Activated naive CD8-positive, alpha-beta T cell treated with anti-CD3 and anti-CD28 coated beads for 36 hours (primary cell): ENCODE data around the gene ZFR2. TPM values are rescaled to one million over a fixed set of nuclear protein-coding genes. Genes with fewer than 3 reads are reported as not detected.

Experiments used
- DNase-seq: peaks from one replicate; pipeline ENCODE4 v3.0.0; 2021
- H3K27ac Mint-ChIP-seq: one replicate; pipeline ENCODE4 v1.8.0; 2022; ENCODE audit warnings: mild to moderate bottlenecking, moderate library complexity, mixed read lengths
- H3K27me3 Mint-ChIP-seq: one replicate; pipeline ENCODE4 v1.8.0; 2022; ENCODE audit warnings: mild to moderate bottlenecking, mixed read lengths
- H3K36me3 Mint-ChIP-seq: one replicate; pipeline ENCODE4 v1.8.0; 2021; ENCODE audit warnings: mild to moderate bottlenecking, mixed read lengths
- H3K4me1 Mint-ChIP-seq: one replicate; pipeline ENCODE4 v1.8.0; 2021; ENCODE audit warnings: mixed read lengths
- H3K4me3 Mint-ChIP-seq: one replicate; pipeline ENCODE4 v1.8.0; 2022; ENCODE audit warnings: mild to moderate bottlenecking, moderate library complexity, mixed read lengths
- H3K9me3 Mint-ChIP-seq: one replicate; pipeline ENCODE4 v1.8.0; 2022; ENCODE audit warnings: mixed read lengths
- total RNA-seq, 2 experiments: library from RNA; stranded (reverse); gene quantifications; one replicate each; pipeline ENCODE4 v1.2.3, GENCODE V29; 2021

Gene ZFR2
- total RNA-seq, 2 experiments from 2014 or later, result 0.54 to 0.84 TPM

DNA sequence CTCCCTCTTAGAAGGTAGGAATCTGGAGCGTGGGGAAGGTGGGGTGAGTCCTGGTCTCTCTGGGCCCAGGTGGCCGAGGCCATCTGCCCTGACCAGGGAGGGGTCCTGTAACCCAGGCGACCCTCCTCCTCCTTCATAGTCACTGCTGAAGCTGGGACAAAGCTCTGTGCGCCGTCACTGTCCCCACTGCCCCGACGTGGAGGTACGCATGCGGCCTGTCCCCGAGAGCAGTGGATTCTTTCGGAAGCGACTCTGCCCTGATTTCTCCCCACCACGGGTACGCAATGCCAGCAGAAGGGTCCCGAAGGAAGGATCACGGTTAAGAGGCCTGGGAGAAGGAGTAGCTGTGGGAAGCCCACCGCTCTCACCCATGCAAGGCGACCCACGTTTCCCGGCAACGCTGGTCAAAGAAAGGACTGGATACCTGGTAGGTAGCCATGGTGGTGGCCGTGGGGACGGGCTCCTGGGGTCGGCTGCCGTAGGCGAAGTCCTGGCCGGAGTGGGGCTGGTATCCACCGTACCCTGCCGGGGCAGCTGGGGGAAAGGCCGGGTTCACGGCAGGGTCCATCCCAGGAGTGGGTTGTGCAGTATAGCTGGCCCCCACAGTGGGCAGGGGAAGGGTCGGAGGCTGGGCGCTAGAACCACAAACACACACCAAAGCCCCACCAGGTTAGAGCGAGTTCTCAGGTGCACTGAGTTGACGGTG is 34.3 kb downstream of the ZFR2 start:
- peaks cover 3% of the 10 kb centered on the region for H3K4me1 Mint-ChIP-seq
- no peaks in the 10 kb centered on the region for H3K36me3 Mint-ChIP-seq
- no peak for DNase-seq
- no peak overlapping the region for H3K4me3 Mint-ChIP-seq
- peaks cover 12% of the 10 kb centered on the region for H3K9me3 Mint-ChIP-seq
- H3K27me3 Mint-ChIP-seq, result no peaks in the 10 kb centered on the region
- H3K27ac Mint-ChIP-seq, result no peak overlapping the region

- H3K27ac Mint-ChIP-seq, result no peak overlapping the region
- H3K36me3 Mint-ChIP-seq, result no peaks in the 10 kb centered on the region
- H3K27me3 Mint-ChIP-seq, result no peaks in the 10 kb centered on the region
- DNase-seq, result no peak
- H3K4me3 Mint-ChIP-seq, result no peak overlapping the region
- peaks cover 3% of the 10 kb centered on the region for H3K4me1 Mint-ChIP-seq
- H3K9me3 Mint-ChIP-seq, result peaks cover 12% of the 10 kb centered on the region
Measured at GRCh38 chr19:3833578-3834348, 35.1 kb downstream of the ZFR2 start.

- Mint-ChIP-seq H3K4me3 (no peak overlapping the region), H3K27ac (no peak overlapping the region), H3K4me1 (peaks cover 1% of the 10 kb centered on the region), H3K27me3 (no peaks in the 10 kb centered on the region), H3K9me3 (peaks cover under 1% of the 10 kb centered on the region), H3K36me3 (no peaks in the 10 kb centered on the region)
- no peak for DNase-seq
Measured at GRCh38 chr19:3832001-3832400, 36.8 kb downstream of the ZFR2 start.

DNA sequence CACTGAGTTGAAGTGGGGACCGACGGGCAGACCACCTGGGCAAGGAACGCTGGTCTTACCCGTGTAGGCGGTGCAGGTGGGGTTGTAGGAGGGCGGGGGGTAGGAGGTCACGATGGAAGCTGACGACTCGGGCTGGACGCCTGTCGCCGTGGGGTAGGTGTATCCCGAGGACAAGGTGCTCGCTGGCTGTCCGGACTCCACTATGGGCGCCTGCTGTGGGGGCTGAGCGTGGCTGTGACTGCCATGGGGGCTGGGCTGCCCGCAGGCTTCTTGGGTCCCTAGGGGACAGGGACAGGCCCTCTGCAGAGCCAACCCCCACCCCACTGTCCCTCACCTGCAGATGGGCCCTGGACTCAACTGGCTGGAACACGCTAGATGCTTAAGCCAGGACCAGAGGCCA is 37.2 kb downstream of the ZFR2 start:
- H3K4me3 Mint-ChIP-seq, result no peak overlapping the region
- no peaks in the 10 kb centered on the region for H3K36me3 Mint-ChIP-seq
- no peaks in the 10 kb centered on the region for H3K4me1 Mint-ChIP-seq
- H3K27ac Mint-ChIP-seq, result no peak overlapping the region
- H3K9me3 Mint-ChIP-seq, result no peaks in the 10 kb centered on the region
- DNase-seq, result no peak
- no peaks in the 10 kb centered on the region for H3K27me3 Mint-ChIP-seq

GRCh38 chr19:3830621-3831589 is 37.9 kb downstream of the ZFR2 start:
- no peak overlapping the region for H3K27ac Mint-ChIP-seq
- H3K36me3 Mint-ChIP-seq, result no peaks in the 10 kb centered on the region
- H3K4me3 Mint-ChIP-seq, result no peak overlapping the region
- H3K9me3 Mint-ChIP-seq, result no peaks in the 10 kb centered on the region
- no peak for DNase-seq
- no peaks in the 10 kb centered on the region for H3K27me3 Mint-ChIP-seq
- no peaks in the 10 kb centered on the region for H3K4me1 Mint-ChIP-seq

- Mint-ChIP-seq H3K9me3 (no peaks in the 10 kb centered on the region), H3K4me1 (no peaks in the 10 kb centered on the region), H3K36me3 (no peaks in the 10 kb centered on the region), H3K27me3 (no peaks in the 10 kb centered on the region), H3K4me3 (no peak overlapping the region), H3K27ac (no peak overlapping the region)
- DNase-seq, result no peak
Measured at GRCh38 chr19:3827306-3827705, 41.5 kb downstream of the ZFR2 start.

DNA sequence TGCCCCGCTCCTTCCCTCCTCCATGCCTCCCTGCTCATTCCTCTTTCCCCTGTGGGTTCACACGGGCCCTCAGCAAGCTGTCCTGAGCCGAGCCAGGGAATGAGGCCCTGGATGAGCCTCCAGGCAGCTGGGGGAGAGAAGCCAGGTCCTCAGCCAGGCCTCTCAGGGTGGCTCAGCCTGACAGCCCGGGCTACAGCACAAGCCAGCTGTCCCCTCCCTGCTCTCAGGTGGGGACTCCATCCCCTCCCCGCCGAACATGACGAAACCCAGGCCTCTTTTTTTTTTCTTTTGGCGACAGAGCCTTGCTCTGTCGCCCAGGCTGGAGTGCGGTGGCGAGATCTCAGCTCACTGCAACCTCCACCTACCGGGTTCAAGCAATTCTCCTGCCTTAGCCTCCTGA is 42.7 kb downstream of the ZFR2 start:
- DNase-seq, result no peak
- Mint-ChIP-seq H3K9me3 (no peaks in the 10 kb centered on the region), H3K4me1 (peaks cover 5% of the 10 kb centered on the region), H3K36me3 (no peaks in the 10 kb centered on the region), H3K27ac (no peak overlapping the region), H3K4me3 (no peak overlapping the region), H3K27me3 (no peaks in the 10 kb centered on the region)

DNA sequence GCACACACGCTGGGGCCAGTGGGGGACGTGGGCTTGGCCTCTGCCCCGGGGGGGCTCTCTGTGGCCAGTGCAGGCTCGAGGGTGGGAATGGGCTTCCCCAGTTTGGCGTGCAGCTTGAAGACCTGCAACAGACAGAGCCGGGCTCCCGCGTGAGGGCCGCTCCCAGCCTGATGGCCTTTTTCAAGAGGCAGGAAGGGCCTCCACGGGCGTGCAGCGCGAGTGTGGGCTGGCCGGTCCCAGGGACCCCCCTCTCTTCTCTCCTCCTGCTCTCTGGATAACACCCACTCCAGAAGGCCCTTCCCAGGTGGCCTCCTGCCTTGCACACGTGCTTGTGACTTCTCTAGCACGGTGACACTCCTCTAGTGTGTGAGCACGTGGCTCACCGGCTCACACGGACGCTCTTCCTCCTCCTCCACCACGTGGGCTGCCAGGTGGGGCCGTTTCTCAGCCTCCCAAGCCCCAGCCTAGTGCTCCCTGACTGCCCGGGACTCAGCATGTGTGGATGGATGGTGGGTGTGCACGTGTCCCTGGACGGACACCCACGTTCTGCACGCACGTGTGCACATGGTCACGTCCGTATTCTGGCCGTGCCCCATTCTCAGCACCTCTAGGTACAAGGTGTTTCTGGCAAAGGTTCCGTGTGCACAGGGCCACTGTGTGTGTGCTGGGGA is 43.4 kb downstream of the ZFR2 start:
- no peak for DNase-seq
- H3K4me3 Mint-ChIP-seq, result no peak overlapping the region

DNA sequence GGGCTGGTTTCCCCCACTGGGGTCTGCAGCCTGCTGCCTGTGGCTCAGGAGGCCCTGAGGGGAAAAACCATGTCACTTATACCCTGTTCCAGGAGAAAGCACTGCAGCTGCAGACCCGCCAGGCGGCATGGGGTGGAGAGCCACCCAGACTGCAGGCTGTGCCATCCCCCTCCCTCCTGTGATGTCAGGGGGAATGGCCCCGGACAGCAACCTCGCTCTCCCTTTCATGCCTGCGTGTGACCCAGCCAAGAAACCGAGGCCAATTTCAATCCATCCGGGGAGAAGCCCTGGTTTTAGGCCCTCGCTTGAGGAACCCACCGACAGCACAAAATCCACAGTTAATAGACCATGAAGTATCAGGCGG is 45.5 kb downstream of the ZFR2 start:
- H3K27me3 Mint-ChIP-seq, result no peaks in the 10 kb centered on the region
- no peak for DNase-seq

More for the DNA sequence above, 43.4 kb downstream of the ZFR2 start:
- Mint-ChIP-seq H3K4me1 (peaks cover 5% of the 10 kb centered on the region), H3K27me3 (no peaks in the 10 kb centered on the region), H3K27ac (no peak overlapping the region), H3K9me3 (no peaks in the 10 kb centered on the region), H3K36me3 (no peaks in the 10 kb centered on the region)

GRCh38 chr19:3822683-3823349 is 46.0 kb downstream of the ZFR2 start:
- no peak overlapping the region for H3K27ac Mint-ChIP-seq
- H3K4me1 Mint-ChIP-seq, result peaks cover 13% of the 10 kb centered on the region
- H3K36me3 Mint-ChIP-seq, result no peaks in the 10 kb centered on the region
- no peak for DNase-seq
- no peaks in the 10 kb centered on the region for H3K9me3 Mint-ChIP-seq
- H3K4me3 Mint-ChIP-seq, result no peak overlapping the region
- no peaks in the 10 kb centered on the region for H3K27me3 Mint-ChIP-seq

More for the DNA sequence above, 45.5 kb downstream of the ZFR2 start:
- no peak overlapping the region for H3K4me3 Mint-ChIP-seq
- no peak overlapping the region for H3K27ac Mint-ChIP-seq
- H3K4me1 Mint-ChIP-seq, result peaks cover 8% of the 10 kb centered on the region
- no peaks in the 10 kb centered on the region for H3K9me3 Mint-ChIP-seq
- no peaks in the 10 kb centered on the region for H3K36me3 Mint-ChIP-seq

DNA sequence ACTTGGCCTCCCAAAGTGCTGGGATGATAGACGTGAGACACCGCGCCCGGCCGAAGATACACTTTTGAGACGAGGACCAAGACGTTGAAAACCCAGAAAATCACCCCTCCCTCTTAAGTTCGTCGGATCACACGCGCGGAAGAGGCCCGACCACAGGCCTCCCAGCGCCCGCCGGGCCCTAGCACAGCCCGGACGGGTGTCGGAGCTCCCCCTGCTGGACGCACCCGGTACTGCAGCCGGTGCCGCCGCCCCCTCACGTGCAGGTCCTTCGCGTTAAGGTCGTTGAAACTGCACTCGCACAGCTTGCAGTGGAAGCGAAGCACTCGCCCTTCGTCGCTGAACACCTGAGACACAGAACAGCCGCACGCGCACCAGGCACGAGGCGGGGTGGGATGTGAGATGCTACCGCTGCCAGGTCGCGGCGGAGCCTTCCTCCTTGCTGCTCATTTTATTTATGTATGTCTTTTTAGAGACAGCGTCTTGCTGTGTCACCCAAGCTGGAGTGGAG is 46.9 kb downstream of the ZFR2 start:
- no peaks in the 10 kb centered on the region for H3K36me3 Mint-ChIP-seq
- no peak overlapping the region for H3K27ac Mint-ChIP-seq
- no peak overlapping the region for H3K4me3 Mint-ChIP-seq
- no peaks in the 10 kb centered on the region for H3K9me3 Mint-ChIP-seq
- H3K27me3 Mint-ChIP-seq, result no peaks in the 10 kb centered on the region
- DNase-seq, result peak; percentile 87
- H3K4me1 Mint-ChIP-seq, result peaks cover 15% of the 10 kb centered on the region

DNA sequence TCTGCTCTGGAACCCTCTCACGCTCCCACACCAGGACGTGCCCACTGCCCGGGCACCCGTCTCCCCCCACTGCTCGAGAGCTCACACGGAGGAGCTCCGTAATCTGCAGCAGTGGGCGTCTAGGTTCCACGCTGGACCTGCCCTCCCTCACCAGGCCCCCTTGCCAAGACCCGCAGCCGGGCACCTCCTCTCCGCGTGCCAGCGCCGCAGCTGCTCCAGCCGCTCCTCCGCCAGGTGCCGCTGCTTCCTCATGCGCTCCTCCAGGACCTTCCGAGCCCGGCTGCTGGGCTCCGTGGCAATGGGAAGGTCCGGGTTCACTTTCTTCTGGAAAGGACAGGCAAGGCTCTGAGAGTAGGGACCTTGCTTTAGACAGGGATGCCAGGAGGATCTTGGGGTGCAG is 47.7 kb downstream of the ZFR2 start:
- Mint-ChIP-seq H3K4me1 (peaks cover 15% of the 10 kb centered on the region), H3K27ac (no peak overlapping the region), H3K9me3 (no peaks in the 10 kb centered on the region), H3K36me3 (no peaks in the 10 kb centered on the region), H3K27me3 (no peaks in the 10 kb centered on the region), H3K4me3 (no peak overlapping the region)
- DNase-seq, result no peak

GRCh38 chr19:3819989-3820388 is 48.8 kb downstream of the ZFR2 start:
- Mint-ChIP-seq H3K27ac (no peak overlapping the region), H3K4me3 (no peak overlapping the region), H3K4me1 (peaks cover 15% of the 10 kb centered on the region), H3K27me3 (no peaks in the 10 kb centered on the region), H3K9me3 (no peaks in the 10 kb centered on the region), H3K36me3 (no peaks in the 10 kb centered on the region)
- no peak for DNase-seq

DNA sequence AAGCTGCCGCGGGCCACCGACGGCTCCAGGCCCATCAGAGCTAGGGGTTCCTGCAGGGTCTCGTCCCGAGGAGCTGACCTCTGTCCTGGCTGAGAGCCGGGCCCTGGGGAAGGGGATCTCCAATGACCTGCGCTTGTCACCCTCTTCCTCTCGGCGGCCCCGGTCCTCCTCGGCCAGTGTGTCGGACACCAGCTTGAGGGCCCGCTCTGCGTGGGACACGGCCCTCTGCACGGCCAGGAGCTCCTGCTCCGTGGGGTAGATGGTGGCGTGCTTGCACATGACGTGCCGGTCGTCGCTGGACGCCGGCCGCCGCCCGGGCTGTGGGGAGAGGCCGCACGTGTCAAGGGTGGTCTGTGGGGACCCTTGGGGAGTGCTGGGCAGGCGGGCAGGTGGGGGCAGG is 49.9 kb downstream of the ZFR2 start:
- H3K4me3 Mint-ChIP-seq, result no peak overlapping the region
- H3K27me3 Mint-ChIP-seq, result no peaks in the 10 kb centered on the region
- H3K4me1 Mint-ChIP-seq, result peaks cover 21% of the 10 kb centered on the region
- H3K27ac Mint-ChIP-seq, result no peak overlapping the region
- DNase-seq, result no peak
- H3K9me3 Mint-ChIP-seq, result no peaks in the 10 kb centered on the region
- H3K36me3 Mint-ChIP-seq, result no peaks in the 10 kb centered on the region
